Right ventricle myocardium superior (tissue), 1 donor: Measurements from ENCODE around the gene ALG13. TPM values are rescaled to one million over a fixed set of nuclear protein-coding genes. Genes with fewer than 3 reads are reported as not detected.
"Not testable (repeated sequence)": the region's sequence is repeated elsewhere in the genome, so short reads cannot be mapped to it uniquely, and the experiment has no call there.

Experiments used
- ATAC-seq: fragments of 200-7000 bp; cut with Tn5 transposase; one replicate; pipeline ENCODE4 v1.9.1; 2020; ENCODE audit warnings: mild to moderate bottlenecking; ENCODE audit not compliant: poor library complexity
- DNase-seq: peaks from one replicate; pipeline ENCODE4 v3.0.0-alpha.2; 2020
- intact Hi-C: fragments of 100-400 bp; cut with DNase I; formaldehyde crosslinking; loops from one replicate; pipeline ENCODE4 v1.11.2; 2022
- long read RNA-seq: library from polyadenylated mRNA; unstranded; transcript quantifications from one replicate; pipeline ENCODE4 v2.0.0, GENCODE V29; 2021
- total RNA-seq: library from RNA; stranded (reverse); fragmentation: NEBNext Ultra II Directional; extraction: Animal tissue kit (Norgen Biotek cat#: 25700); gene quantifications from one replicate; pipeline ENCODE4 v1.2.1, GENCODE V29; 2021
- donor health status: DM: no; HTN: yes; CAD: no; lungs with severe emphysema.

Gene ALG13
- total RNA-seq: 12.3 TPM
- long read RNA-seq, partial matches to known transcripts: 0 of 4 reads
- long read RNA-seq, other reads (novel, unspliced or antisense): 1 of 4 reads

- intact Hi-C loops: no loop called here
- ATAC-seq: peak; percentile 98
- DNase-seq: peak; percentile 92
Observed at GRCh38 chrX:111680988-111681779, at the start of gene ALG13. ALG13 (plus strand) TSS chrX:111681170; CDS start chrX:111681219, 49 bp downstream.

GRCh38 chrX:111634823-111635729, 45.9 kb upstream of the ALG13 start:
- no peak for DNase-seq
- intact Hi-C loops: no loop called here
- no peak for ATAC-seq

GRCh38 chrX:111641969-111642368, 39.0 kb upstream of the ALG13 start:
- ATAC-seq (no peak), DNase-seq (no peak)
- intact Hi-C loops: no loop called here

GRCh38 chrX:111645165-111645564, 35.8 kb upstream of the ALG13 start:
- intact Hi-C loops, DNase-seq, ATAC-seq: not testable (repeated sequence)

GRCh38 chrX:111645607-111646006, 35.4 kb upstream of the ALG13 start:
- intact Hi-C loops: no loop called here
- ATAC-seq: no peak
- DNase-seq: no peak

- ATAC-seq: no peak
- DNase-seq: no peak
- intact Hi-C loops: no loop called here
Observed at GRCh38 chrX:111646515-111646914, 34.5 kb upstream of the ALG13 start.

GRCh38 chrX:111648802-111649201, 32.2 kb upstream of the ALG13 start:
- no peak for DNase-seq
- intact Hi-C loops: no loop called here
- no peak for ATAC-seq

- no peak for DNase-seq
- no peak for ATAC-seq
- intact Hi-C loops: no loop called here
Observed at GRCh38 chrX:111649638-111650037, 31.3 kb upstream of the ALG13 start.

- no peak for DNase-seq
- intact Hi-C loops: no loop called here
- ATAC-seq: no peak
Observed at GRCh38 chrX:111650845-111651244, 30.1 kb upstream of the ALG13 start.

GRCh38 chrX:111652719-111653118, 28.3 kb upstream of the ALG13 start:
- ATAC-seq: no peak
- DNase-seq: no peak
- intact Hi-C loops: no loop called here

- intact Hi-C loops: no loop called here
- ATAC-seq (no peak), DNase-seq (no peak)
Observed at GRCh38 chrX:111661241-111661640, 19.7 kb upstream of the ALG13 start.

GRCh38 chrX:111662292-111662691, 18.7 kb upstream of the ALG13 start:
- intact Hi-C loops: no loop called here
- ATAC-seq (no peak), DNase-seq (no peak)

GRCh38 chrX:111671668-111672067, 9.3 kb upstream of the ALG13 start:
- intact Hi-C loops: no loop called here
- DNase-seq: no peak

GRCh38 chrX:111687305-111687704, 6.3 kb downstream of the ALG13 start:
- no peak for ATAC-seq
- intact Hi-C loops: no loop called here
- no peak for DNase-seq

More at GRCh38 chrX:111671668-111672067, 9.3 kb upstream of the ALG13 start:
- no peak for ATAC-seq

GRCh38 chrX:111695297-111695880, 14.4 kb downstream of the ALG13 start:
- no peak for DNase-seq
- intact Hi-C loops: no loop called here
- no peak for ATAC-seq

GRCh38 chrX:111719426-111720210, 38.6 kb downstream of the ALG13 start:
- intact Hi-C loops: no loop called here
- ATAC-seq (no peak), DNase-seq (no peak)

- intact Hi-C loops: no loop called here
- DNase-seq (no peak), ATAC-seq (no peak)
Observed at GRCh38 chrX:111728096-111728495, 47.1 kb downstream of the ALG13 start.

GRCh38 chrX:111731351-111731750, 50.4 kb downstream of the ALG13 start:
- no peak for DNase-seq
- intact Hi-C loops: no loop called here
- ATAC-seq: no peak

- ATAC-seq (no peak), DNase-seq (no peak)
- intact Hi-C loops: no loop called here
Observed at GRCh38 chrX:111736571-111736970, 55.6 kb downstream of the ALG13 start.
